Activated T-helper 1 cell treated with anti-CD3 and anti-CD28 coated beads, Interleukin-2, amount 50 U/mL, for 16 hours (primary cell): ENCODE results near the gene DLGAP1.
"Not testable (repeated sequence)": the region's sequence is repeated elsewhere in the genome, so short reads cannot be mapped to it uniquely, and the experiment has no call there.

Source experiments
- DNase-seq, 2 donors: peaks; one replicate each; pipeline ENCODE4 v3.0.0-alpha.2; 2020; ENCODE audit warnings: low read depth in 1 of 2, low spot score in 1 of 2

Gene DLGAP1

DNA sequence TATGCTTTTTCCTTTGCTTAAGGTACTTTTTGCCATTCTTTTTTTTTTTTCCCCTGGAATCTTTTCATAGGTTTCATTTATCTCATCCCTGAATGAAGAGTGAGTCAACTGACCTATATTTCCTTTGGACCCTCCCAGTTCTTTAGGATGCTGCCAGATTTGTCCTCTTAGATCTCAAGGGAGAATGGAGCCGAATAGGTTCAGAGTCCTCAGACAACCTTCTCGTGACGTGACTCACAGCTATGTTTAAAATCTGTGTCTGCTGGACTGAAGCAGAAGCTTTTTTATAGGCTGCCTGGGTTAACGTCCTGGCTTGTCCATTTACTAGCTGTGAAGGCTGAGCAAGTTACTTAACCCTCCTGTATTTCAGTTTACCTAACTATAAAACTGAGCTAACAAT lies 358.6 kb downstream of the DLGAP1 start:
- no peak for DNase-seq

DNA sequence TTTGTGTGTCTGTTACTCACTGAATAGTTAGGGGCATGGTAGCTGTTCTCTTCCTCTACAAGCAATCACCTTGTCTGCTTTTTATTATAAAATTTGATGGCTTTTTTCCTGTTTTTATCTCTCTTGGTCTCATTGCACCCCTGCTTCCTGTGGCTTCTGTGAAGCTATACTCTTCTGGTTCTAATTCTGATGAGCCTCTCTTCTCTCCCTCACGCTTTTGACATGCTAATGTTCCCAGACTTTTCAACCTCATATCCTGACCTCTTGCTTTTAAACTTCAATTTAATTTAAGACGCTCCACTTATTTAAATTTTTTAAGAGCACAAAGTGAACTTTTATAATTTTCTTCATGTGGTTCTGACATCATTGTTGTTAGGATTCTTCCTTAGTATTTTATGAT lies 361.4 kb downstream of the DLGAP1 start:
- no peak for DNase-seq

DNA sequence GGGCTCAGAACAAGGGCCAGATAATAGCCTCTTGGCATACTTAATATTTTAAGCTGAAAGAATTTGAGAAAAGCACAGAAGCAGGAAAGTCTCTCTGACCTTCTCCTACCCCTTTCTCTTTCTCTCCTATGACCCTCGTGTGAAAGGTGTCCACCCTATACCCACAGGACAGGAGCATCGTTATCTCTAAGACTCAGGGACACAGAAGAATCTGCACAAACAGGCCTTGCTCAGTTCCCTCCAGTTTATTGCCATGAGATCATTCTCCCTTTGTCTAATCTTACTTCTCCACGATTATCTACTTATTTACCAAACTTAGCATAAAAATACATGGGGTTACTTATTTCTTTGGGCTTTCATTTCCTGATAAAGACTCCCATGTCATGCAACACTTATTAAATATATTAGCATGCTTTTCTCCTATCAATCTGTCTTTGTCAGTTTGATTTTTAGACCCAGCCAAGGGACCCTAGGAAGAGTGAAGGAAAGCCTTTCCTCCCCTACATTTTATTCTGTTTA lies 370.7 kb downstream of the DLGAP1 start:
- DNase-seq, result no peak

DNA sequence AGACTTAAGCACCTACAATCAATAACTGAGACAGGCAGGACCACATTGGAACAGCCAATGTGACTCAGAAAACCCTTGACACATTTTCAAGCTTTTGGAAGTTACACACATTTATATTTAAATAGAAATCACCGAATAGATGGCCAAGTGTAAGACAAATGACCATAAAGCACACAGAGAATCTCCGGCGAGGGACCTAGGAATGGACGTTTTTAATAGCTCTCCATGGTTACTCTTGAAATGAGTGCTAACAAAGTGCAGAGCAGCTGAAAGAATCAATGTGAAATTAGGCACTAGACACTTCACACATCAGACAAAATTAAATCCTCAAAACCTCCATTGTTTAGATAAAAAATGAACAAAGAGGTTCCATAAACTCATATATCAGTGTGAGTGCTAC lies 376.9 kb downstream of the DLGAP1 start:
- DNase-seq, result no peak

DNA sequence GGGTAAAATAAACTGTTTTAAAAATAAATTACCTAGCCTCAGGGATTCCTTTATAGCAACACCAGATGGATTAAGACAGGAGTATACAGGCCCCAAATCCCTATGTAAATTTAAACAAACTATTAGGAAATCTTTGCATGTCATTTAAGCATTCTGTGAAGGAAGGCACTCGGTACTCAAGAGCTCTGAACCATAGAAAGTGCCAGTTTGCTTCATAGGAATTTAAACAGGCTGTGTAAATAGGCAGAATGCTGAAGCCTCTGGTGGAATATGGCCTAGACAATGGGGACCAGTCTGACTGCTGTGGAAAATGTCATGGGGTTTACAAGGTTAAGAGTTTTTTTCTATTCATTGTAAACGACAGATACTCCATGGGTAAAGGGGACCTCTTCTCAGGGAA lies 377.4 kb downstream of the DLGAP1 start:
- no peak for DNase-seq

DNA sequence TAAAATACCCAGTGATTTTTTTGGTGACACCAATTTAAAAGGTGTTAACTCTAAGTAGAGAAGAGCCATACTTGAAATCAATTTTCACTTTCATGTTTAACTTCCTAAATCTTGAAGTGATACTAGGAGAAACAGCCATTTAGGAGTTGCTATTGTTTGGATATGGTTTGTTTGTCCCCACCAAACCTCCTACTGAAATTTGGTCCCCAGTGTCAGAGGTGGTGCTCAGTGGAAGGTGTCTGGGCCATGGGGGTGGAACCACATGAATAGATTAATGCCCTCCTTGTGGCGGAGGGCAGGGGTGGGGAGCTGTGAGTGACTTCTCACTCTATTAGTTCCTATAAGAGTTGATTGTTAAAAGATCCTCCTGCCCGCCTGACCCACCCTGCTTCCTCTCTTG lies 377.9 kb downstream of the DLGAP1 start:
- DNase-seq, result no peak

DNA sequence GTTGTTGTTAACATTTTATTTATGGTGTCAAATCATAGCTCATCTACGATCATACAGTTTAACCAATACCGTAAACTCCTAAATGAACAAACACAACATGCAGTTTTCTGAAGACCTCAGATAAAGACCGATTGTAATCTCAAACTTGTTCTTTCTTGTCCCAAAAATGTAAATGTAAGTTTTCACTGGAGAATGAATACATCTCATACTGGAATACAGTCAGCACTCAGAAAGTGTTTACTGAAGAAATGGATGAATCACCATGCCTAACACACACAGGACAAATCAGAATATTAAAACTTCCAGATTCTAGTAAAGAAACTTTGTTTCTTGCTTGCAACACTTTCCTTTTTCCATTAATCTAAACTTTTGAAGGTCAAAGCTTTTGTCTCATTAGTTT lies 380.5 kb downstream of the DLGAP1 start:
- DNase-seq, result no peak

DNA sequence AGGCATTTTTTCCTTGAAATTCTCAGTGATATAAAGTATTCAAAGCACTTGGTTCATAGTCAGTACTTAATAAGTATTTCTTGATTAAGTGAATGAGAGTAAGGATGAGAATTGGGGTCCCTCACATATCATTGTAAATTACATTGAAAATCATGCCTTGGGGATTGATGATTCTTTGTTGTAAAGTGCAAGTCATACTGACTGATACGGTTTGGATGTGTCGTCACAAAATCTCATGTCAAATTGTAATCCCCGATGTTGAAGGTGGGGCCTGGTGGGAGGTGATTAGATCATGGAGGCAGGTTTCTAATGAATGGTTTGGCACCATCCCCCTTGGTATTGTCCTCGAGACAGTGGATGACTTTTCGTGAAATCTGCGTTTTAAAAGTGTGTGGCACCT lies 385.9 kb downstream of the DLGAP1 start:
- no peak for DNase-seq

DNA sequence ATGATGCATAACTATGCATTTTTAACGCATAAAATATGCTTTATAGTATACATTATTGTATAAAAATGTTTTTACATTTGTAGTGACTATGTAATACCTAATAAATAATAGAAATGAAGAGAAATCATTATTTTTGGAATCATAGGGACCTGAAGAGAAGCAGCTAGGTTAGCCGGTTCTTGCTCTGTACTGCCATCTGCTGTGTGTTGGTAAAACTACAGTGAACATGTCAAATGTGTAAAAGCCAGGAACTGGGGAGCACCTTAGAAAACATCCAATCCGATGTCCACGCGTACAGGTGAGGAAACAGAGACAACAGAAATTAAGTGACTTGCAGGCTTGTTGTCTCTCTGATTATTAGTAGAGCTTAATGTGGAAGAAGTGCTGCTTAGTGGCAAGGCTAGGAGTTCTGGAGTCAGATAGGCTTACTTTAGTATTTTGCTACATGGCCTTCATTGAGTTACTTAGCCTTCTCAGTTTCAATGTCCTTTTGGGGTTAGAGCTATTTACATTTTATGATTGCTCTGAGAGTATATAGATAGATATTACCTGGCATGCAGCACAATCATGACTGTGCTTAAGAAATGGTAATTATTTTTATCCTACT lies 386.5 kb downstream of the DLGAP1 start:
- no peak for DNase-seq

DNA sequence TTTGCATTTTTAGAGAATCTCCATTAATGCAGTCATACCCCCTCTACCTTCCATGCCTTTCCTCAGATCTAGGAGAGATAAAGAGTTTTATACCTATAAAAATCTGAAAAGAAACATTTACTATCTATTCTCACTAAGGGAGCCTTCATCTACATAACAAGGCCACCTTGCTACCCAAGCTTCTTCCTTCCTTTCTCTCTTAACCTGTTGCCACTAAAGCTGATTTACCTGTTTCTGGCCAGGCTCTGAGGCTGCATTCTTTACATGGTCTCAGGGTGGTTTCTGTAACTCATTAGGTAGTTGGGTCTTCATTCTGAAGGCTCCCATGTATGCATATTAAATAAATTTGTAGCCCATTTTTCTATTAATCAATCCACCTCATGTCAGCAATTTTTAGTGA lies 391.6 kb downstream of the DLGAP1 start:
- no peak for DNase-seq

DNA sequence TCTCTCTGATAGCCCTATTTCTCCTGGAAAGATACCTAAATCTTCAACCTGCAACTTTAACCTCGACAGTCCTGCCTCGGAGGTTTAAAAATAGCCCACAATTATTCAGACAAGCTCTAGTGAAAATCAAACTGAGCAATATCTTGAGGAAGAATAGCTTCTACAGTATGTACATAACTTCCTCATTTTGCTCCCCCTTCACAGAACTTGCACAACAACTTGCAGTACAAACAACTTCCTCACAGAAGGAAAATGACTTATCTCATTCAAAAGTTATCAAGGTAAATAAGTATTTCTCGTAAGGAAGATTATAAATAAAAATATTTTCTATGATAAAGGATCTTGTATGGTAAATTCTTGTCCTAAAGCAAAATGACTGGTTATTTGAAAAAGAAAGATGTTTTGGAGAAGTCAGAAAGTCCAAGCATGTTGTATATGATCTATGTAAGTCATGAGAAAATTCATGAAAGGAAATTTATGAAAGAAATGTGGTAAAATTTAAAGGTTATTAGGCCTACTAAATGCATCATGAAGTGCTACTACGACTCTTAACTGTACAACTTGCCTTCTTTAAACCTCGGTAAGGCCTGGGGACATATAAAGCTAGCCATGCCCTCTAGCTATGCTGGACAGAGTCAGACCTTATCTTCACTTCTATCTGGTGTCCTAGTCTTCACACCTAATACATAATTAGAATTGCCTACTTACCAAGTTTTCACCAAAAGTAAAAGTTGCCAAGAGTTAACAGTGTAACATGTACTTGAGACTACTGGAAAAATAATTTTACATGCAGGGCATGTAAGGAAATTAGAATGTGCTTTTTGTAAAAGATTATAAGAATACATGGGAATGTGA lies 394.5 kb downstream of the DLGAP1 start:
- no peak for DNase-seq

DNA sequence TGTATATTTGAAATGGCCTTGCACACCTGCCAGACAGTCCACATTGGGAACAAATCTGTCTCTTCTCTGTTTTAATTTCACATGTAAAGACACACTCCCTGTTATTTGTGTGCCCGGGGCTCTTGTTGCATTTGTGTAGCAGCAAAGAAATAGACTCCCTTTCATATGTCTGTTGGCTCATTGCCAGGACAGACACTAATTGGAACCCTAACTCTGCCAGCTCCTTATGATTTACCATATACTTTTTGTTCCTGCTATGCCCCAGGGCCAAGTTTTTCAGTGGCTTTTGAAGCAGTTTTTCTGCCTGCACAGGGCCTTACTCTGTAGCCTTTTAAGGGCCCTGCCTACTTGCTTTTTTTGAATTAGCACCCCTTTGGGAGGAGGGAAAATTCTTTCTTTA lies 396.9 kb downstream of the DLGAP1 start:
- DNase-seq, result no peak

DNA sequence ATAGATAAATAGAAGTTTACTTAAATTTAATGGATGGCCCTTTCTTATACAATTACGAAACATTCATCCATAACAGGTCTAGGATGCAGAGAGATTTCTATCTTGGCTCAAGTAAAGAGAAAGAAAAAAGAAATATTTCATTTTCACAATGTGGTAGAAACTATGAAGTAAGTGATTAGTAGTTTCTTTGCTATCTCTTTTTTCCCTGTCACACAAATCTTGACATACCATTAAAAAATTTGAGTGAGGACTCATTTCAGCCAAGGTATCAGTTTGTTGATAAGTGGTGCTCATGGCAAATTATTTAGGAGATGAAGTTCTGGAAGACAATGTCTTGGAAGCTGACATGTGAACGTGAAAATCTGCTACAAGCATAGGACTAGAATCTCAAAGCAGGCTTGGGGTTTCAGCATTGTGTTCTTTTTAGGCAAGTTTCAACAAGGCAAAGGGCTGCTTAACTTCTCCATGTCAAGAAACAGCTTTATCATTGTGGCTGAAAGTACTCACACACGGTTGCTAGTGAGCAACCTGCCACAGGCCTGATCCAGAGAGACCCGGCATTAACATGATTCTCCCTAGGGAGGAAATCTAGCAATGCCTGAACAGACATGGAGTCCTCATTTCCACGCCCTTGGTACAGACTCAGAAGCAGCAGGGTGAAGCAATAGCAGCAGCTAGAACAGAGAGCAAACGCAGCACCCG lies 414.6 kb downstream of the DLGAP1 start:
- DNase-seq, result no peak

DNA sequence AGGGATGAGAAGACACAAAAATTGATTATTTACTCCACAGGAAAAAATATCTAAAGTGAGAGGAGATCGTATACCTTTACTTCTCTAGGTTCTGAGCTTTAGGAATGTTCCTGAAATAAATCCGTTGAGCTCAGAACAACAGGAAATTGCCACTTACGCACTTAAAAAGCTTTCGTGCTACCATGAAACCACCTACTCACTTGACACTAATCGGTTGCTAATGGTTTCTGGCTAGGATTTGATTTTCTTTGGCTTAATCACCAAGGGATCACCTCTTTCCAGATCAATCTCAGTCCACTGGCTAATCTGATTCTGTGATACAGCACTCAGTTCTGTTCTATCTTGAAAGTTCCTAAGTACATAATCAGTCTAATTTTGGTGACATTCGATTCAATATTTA lies 419.6 kb downstream of the DLGAP1 start:
- DNase-seq, result no peak

DNA sequence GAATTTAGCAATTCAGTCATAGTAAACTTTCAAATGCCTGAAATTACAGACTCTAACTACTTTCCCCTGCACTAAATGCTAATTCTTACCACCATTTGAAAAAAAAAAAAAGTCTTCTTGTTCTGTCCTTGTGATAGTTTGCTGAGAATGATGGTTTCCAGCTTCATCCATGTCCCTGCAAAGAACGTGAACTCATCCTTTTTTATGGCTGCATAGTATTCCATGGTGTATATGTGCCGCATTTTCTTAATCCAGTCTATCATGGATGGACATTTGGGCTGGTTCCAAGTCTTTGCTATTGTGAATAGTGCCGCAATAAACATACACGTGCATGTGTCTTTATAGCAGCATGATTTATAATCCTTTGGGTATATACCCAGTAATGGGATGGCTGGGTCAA lies 420.3 kb downstream of the DLGAP1 start:
- DNase-seq, result not testable (repeated sequence)

DNA sequence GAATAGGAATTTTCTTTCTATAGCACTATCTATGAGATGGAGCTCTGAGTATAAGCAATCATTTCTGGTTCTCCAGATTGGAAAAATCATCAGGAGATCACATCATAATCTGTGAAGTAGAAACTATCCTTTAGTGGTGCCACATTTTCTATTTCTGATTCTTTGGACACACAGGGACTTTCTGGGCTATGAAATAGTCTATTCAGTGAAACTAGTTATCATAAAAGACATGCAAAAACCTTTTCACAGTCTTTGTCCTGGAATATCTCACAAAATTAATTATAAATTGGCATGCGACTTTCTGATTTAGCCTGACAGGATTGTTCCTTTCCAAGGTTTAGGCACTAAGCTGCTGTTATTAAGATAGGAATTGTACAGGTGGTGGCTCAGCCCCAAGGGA lies 428.6 kb downstream of the DLGAP1 start:
- DNase-seq, result no peak

DNA sequence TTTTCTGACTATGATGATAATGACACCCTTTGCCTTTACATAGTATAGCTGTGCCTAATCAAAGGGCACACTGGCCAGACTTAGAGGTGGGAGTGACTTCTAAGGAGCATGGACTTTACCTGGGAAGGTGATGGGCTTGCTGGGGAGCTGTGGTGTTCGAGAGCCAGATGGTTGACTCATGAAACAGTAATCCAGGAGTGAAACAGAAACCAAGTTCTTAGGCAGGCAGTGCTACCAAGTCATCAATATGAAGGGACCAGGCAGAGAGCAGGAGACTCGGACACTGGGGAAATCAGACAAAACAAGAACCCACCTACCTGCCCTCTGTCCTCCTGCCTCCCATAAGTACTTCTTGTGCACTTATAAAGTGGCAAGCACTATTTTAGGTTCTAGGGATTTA lies 430.4 kb downstream of the DLGAP1 start:
- DNase-seq, result no peak

DNA sequence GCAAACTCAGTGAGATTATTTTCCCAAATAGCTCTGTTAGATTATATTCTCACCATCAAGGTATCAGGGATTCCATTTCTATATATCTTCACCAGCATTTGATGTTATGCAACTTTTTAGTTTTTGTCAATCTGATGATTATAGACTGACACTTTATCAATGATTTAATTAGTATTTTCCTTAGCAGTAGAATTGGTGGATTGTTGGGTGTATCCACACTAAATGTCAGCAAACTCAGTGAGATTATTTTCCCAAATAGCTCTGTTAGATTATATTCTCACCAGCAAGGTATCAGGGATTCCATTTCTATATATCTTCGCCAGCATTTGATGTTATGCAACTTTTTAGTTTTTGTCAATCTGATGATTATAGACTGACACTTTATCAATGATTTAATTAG lies 432.4 kb downstream of the DLGAP1 start:
- DNase-seq, result not testable (repeated sequence)

DNA sequence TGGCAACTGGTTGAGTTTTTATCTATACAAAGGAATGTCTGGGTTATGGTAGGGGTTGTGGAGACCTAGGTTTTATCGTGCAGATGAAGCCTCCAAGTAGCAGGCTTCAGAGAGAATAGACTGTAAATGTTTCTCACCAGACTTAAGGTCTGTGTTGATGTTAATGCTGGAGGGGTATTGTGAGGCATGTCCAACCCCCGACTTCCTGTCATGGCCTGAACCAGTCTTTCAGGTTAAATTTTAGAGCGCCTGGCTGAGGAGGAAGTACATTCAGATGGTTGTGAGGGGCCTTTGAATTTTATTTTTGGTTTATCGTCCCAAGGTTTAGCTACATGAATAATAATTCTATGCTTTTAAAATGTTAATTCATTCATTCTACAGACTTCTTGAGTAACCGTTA lies 435.1 kb downstream of the DLGAP1 start:
- DNase-seq, result no peak

DNA sequence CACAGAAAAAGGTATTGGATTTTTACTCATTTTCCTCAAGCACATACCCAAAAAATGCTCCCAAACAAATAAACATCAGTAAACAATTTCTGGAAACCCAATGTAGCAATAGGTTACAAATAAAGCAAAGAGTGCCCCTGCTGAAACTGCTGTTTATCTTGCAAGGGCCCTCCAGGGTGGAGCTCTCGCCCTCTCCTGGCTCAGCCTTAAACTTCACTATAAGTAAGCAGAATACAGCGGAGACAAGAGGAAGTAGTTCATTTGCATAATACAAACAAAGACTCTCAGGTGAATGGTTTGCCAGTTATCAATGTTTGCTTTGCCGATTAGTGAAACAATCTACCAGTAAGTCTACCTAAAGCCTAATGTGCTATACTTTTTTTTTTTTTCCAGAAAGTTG lies 437.6 kb downstream of the DLGAP1 start:
- no peak for DNase-seq

DNA sequence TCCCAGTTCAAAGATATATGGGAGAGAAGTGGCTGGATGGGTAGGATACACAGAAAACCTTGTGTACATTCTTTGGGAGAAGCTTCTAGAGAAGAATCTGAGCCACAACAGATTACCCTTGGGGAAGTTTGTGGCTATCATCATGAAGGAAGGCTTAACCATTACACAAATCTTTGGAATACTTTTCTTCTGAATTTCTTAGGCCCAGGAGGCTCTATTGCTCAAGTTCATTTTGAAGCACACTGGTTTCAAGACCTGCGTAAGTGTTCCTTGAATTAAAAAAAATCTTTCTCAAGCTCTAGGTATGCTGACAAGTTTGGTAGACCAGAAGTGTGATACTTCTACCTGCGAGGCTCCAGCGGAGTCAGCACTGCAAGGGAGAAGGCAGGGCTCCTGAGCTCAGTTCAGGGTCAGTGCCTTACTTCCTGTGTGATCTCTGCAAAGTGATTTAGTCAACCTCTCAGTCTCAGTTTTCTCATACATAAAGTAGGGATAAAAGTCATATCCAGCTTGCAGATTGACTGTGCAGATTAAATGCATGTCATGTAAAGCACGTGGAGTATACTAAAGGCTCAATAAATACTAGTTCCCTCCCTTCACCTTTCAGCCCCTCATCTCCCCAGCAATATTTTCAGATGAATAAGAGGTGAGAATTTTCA lies 438.6 kb downstream of the DLGAP1 start:
- no peak for DNase-seq

DNA sequence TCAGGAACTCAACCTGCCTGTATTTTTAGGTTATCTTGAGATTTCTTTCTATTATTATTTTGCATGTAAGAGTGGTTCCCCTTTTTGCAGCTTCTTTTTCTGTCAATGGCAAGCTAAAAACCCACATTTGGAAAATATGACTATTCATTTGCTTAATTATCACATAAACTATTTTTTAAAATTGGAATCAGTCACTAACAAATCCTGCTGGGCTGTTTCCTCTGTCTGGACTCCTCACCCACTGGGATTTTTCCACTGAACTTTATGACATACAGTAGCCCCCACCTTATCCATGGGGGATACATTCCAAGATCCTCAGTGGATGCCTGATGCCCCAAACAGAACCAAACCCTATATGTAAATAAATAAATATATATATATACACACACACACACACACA lies 447.3 kb downstream of the DLGAP1 start:
- no peak for DNase-seq
